Testis (tissue), 2 donors: ENCODE results near the gene DUOX1.

Experiments
- POLR2A ChIP-seq: fragments of 450-650 bp; IDR thresholded peaks from one replicate; pipeline ENCODE4 v1.6.1; 2017; ENCODE audit warnings: antibody characterized with exemption, mild to moderate bottlenecking, moderate library complexity
- TF ChIP-seq, protein P1 (sequence below), 3 experiments: fragments of 450-650 bp in 2 of 3; fragments of 200-600 bp in 1 of 3; sonication (generic) in 1 of 3; IDR thresholded peaks; one replicate each; pipeline ENCODE4 v1.5.1; 2016 to 2019; ENCODE audit warnings: antibody characterized with exemption in 3 of 3, mild to moderate bottlenecking in 2 of 3, moderate library complexity in 1 of 3

DNA sequence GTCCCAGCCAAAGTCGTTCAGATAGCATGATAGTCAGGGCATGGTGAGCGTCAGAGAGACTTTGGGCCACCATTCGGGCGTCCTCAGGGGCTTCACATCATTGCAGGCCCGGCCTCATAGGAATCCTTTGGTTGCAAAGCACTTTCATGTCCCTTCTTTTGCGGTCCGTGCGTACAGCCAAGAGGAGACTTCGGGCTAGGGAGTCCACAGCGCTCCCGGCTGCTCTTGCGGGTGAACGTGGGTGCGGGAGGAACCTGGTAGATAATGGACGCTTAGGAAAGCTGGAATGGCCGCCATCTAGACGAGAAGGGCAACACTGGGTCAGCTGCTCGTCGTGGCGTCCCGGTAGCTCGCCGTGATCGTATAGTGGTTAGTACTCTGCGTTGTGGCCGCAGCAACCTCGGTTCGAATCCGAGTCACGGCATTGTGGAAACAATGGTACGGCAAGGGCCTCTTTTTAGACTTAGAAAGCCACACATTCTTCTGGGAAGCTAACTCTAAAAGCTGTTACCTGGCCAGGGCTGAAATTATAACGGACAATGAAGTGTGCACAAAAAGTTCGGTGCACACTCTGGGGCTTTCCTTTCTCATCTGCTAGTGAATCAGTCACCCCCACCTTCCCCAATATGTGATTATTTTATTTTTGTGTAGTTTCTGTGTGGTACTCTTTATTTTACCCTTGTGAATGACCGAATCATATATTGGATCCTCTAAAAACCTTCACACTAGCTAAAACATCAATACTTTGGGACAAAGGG, 71.2 kb downstream of the DUOX1 start:
- TF ChIP-seq, protein P1, sequence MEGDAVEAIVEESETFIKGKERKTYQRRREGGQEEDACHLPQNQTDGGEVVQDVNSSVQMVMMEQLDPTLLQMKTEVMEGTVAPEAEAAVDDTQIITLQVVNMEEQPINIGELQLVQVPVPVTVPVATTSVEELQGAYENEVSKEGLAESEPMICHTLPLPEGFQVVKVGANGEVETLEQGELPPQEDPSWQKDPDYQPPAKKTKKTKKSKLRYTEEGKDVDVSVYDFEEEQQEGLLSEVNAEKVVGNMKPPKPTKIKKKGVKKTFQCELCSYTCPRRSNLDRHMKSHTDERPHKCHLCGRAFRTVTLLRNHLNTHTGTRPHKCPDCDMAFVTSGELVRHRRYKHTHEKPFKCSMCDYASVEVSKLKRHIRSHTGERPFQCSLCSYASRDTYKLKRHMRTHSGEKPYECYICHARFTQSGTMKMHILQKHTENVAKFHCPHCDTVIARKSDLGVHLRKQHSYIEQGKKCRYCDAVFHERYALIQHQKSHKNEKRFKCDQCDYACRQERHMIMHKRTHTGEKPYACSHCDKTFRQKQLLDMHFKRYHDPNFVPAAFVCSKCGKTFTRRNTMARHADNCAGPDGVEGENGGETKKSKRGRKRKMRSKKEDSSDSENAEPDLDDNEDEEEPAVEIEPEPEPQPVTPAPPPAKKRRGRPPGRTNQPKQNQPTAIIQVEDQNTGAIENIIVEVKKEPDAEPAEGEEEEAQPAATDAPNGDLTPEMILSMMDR (IDR thresholded peaks at IDR 0.05), result no peak
- no peak for TF ChIP-seq POLR2A
